ENCODE measurements around the gene OR10AD1.

GRCh38 chr12:48179466-48179865 is 23.6 kb downstream of the OR10AD1 start:
- no peak for TF ChIP-seq YY1 (IDR thresholded peaks at IDR 0.05)
- no peak for TF ChIP-seq NR2F2 (IDR thresholded peaks at IDR 0.05)
- no peak for TF ChIP-seq JUND (IDR thresholded peaks at IDR 0.05)
- no peak for TF ChIP-seq CTCF (IDR thresholded peaks at IDR 0.05; ENCODE audit: low read depth, low read length, missing input control)
- no peak for TF ChIP-seq FOXA1 (IDR thresholded peaks at IDR 0.05)
- TF ChIP-seq, protein P1, sequence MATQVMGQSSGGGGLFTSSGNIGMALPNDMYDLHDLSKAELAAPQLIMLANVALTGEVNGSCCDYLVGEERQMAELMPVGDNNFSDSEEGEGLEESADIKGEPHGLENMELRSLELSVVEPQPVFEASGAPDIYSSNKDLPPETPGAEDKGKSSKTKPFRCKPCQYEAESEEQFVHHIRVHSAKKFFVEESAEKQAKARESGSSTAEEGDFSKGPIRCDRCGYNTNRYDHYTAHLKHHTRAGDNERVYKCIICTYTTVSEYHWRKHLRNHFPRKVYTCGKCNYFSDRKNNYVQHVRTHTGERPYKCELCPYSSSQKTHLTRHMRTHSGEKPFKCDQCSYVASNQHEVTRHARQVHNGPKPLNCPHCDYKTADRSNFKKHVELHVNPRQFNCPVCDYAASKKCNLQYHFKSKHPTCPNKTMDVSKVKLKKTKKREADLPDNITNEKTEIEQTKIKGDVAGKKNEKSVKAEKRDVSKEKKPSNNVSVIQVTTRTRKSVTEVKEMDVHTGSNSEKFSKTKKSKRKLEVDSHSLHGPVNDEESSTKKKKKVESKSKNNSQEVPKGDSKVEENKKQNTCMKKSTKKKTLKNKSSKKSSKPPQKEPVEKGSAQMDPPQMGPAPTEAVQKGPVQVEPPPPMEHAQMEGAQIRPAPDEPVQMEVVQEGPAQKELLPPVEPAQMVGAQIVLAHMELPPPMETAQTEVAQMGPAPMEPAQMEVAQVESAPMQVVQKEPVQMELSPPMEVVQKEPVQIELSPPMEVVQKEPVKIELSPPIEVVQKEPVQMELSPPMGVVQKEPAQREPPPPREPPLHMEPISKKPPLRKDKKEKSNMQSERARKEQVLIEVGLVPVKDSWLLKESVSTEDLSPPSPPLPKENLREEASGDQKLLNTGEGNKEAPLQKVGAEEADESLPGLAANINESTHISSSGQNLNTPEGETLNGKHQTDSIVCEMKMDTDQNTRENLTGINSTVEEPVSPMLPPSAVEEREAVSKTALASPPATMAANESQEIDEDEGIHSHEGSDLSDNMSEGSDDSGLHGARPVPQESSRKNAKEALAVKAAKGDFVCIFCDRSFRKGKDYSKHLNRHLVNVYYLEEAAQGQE (IDR thresholded peaks at IDR 0.05) = no peak
- TF ChIP-seq SP1 (IDR thresholded peaks at IDR 0.05) = no peak
- TF ChIP-seq TAF1 (conservative IDR thresholded peaks at IDR 0.05) = no peak
- no peak for TF ChIP-seq RXRA (IDR thresholded peaks at IDR 0.05)
- TF ChIP-seq GABPA (IDR thresholded peaks at IDR 0.05 in 1 of 2, conservative IDR thresholded peaks at IDR 0.05 in 1 of 2) = no peak

Data from liver (tissue), 3 donors.